ENCODE data around the gene RIPOR2.

Gene RIPOR2

DNA sequence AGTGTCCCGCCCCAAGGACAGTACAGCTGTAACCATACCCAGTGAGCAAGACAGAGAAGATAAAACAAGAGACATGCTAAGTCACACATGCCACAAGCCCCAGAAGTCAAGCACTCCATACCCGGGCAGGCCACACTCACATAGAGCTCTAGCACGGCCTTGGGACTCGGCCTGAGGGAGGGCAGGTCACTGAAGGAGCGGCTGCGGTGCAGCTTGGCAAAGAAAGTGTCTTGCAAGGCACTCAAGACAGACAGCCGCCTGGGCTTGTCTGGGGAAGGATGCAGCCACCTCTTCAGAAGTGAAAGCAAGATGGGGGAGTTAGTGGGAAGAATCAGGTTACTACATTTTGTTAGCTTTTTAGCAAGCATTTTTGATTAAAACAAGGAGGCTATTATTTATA, 88.4 kb downstream of the RIPOR2 start:
- no peak for DNase-seq (ENCODE audit: low read depth in 2 of 2)

DNA sequence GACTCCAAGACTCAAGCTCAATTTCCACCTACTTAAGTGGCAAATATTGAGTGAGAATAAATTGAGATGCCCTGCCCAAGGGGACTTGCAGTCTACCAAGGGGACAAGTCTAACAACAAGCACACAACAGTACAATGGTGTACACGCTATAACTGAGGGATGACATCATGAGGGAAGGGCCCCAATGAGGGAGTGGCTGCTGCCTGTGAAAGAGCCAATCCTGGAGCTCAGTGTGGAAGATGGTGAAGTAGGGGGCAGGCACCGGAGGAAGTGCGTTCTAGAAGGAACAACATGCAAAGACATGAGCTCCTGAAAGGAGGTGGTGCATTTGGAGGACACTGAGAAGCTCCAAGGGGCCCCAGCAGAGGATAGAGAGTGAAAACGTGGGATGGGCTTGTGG, 90.2 kb downstream of the RIPOR2 start:
- no peak for DNase-seq (ENCODE audit: low read depth in 2 of 2)

DNA sequence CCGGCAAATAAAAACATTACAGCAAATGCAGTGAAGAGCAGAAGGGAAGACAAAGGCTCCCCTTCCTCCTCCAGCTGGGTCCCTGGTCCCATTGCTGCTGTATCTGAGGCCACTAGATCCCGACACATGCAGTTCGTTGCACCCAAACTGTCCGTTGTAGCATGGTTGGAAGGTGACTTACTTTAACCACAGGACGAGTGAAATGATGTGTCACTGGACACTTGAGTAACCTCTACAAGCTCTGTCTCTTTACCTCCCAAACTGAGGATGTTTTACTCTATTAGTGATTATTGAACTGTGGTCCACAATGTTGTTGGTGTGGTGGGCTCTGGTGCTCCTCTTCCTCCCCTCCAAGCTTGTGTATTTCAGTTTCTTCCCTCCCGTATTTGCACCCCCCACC, 90.9 kb downstream of the RIPOR2 start:
- no peak for DNase-seq (ENCODE audit: low read depth in 2 of 2)

DNA sequence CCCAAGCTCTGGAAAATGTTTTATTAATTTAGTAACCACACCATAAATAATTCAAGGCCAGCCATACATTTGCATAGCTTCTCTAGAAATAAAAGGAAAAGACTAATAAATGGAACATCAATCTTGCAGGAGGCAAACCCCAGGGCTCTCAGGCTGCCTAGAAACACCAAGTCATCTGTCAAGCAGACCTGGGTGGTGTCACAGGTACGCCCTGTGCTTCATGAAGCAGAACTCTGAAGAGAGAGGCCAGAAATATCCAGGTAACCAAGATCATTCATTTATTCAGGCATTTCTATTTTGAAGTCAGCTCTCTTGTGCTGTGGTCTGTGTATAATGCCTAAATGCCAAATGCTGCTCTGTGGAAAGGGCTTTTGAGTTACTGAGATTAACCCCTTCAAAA, 91.7 kb downstream of the RIPOR2 start:
- no peak for DNase-seq (ENCODE audit: low read depth in 2 of 2)

DNA sequence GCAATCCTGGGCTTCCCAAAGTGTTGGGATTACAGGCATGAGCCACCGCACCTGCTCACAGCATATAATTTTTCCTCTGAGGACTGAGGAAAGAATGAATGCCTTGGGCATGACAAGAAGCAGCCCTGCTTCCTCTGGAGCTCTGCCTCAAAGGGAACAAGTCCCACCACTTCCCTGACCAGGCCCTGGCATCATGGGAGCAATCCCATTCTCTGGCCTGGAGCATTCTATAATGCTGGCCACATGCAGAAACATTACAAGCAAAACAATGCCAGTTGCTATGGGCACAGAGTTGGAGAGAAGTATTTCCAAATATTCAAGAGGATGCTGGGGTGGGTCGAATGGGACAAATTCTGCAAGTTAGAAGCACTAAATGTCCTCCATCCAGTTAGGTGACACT, 95.6 kb downstream of the RIPOR2 start:
- DNase-seq (ENCODE audit: low read depth in 2 of 2), result no peak

DNA sequence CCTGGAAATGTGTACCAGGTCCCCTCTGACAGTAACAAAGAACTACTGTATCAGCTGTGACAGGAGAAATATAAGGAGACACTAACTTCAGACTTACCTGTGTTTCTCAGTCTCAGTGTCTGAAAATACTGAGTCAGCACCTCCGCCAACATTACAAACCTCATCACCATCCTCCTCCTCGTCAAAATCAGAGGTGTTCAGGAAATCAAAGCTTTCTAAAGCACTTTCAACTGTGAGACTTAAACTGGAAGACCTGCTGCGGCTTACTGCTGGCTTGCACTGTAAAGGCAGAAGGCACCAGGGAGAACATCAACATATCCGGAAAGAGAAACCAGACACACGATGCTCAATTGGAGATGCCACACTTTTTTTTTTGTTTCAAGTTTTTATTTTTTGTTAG, 96.8 kb downstream of the RIPOR2 start:
- DNase-seq (ENCODE audit: low read depth in 2 of 2), result no peak

DNA sequence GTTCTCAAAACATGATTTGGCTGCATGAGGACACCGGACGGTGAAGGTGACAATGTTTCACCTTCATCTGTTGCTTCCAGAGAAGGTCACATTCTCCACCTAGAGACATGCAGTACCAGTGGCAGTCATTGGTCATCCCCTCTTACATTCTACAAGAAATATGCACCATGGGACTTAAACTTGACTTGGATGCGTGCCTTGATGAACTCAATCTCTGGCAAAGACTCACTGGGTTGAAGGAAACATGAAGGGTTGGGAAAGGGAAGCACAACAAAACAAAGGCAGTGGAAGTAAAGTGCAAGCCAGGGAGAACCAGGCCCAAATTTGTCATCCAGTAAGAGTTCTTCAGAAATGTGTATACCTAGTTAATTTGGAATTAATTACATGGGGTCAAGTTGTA, 97.7 kb downstream of the RIPOR2 start:
- no peak for DNase-seq (ENCODE audit: low read depth in 2 of 2)

DNA sequence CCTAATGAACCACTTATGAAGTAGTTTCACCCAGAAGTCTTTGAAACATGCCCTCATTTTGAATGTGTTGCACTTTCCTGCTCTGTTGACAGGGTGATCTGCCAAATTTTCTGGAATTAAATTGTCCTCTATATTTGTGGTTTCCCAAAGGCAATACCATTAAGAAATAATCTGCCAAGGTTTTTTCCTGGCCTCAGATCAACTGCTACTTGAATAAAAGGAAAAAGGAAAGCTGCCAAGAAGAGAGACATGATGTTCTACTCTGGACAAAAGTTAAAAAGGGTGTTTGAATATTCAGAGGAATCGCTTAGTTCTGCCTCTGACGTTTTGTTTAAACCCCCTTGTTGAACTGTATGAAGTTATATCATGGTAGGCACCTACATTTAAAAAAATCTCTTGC, 99.7 kb downstream of the RIPOR2 start:
- no peak for DNase-seq (ENCODE audit: low read depth in 2 of 2)

DNA sequence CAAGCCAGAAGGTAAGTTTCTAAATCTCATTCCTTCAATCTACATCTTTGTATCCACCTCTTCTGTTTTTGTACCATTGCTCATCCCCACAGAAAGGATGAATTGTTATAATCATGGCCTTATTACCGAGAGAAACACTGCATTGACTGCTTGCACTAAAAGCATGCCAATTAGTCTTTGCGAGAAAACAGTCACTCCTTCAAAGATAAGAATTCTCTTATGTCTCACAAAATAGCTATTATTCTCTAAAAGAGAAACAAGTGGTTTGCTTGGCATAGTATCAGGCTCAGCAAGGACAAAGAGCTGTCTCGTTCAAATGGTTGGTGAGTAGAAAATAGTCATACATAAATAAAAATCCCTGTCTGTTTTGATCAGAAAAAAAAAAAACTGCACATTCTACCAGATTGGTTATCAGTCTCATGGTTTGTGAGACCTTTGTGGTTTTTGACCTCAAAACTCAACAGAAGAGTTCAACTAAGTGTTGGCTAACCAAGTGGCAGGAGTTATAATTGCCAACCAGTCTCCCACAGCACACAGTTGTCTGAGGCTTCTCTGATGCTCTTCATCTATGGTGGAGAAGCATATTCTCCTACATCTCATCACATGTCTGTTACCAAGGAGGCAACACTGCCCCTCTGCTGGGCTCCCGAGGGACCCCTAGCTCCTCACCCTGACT, 101.9 kb downstream of the RIPOR2 start:
- DNase-seq (ENCODE audit: low read depth in 2 of 2), result no peak

DNA sequence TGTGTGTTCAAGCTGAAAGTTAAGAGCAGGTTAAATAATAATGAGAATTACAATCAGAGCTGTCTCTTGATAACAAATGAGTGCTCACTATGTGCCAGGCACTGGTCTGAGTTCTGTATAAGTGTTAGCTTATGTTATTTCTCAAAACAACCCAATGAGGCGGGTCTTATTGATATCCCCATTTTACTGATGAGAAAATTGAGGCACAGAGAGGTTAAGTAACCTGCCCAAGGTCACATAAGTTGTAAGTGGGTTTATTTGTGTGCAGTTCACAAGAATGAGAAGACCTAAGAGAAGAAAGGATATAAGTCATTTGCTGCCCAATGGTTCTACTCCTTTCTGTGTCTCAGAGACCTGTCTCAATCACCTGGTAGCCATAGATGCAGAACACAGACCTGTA, 103.0 kb downstream of the RIPOR2 start:
- DNase-seq (ENCODE audit: low read depth in 2 of 2), result no peak

DNA sequence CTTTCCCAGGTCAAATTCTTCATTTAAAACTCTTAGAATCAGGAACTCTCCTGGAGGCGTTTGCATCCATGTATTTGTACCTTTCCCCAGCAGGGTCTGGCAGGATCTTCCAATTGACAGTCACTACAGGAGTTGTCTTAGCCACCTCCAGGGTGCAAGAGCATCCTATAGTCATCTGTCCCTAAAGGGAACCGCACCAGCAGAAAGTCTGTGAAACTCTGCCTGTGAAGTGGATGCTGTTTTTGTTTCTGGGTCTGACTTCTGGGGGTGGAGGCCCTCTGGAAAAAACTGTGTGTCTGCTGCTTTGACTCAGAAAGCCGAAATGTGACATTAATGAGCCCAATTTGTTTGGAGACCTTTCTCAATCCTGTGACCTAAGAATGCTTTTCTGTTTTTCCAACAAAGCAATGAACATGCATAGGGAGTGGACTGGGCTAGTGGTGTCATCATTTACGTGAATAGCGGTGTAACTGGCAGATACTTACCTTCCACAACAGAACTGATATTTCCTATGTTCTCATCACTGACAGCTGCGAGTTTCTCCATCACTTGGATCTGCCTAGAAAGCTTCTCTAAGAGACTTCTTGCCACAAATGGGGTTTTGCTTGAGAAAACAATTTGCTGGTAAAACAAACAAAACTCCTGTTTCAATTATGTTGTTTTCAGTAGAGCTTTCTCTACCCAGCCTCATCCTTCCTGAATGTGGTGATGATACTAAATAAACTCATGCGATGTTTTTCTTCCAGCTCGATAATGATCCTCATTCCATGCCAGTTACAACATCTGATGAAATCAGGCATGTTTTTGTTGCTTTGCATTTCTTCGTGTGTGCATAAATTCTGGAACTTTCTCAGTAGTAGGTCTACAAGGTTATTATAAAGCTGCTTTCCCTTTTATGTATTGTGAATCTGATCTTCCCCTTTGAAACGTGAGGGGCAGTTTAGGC, 103.7 kb downstream of the RIPOR2 start:
- no peak for DNase-seq (ENCODE audit: low read depth in 2 of 2)

DNA sequence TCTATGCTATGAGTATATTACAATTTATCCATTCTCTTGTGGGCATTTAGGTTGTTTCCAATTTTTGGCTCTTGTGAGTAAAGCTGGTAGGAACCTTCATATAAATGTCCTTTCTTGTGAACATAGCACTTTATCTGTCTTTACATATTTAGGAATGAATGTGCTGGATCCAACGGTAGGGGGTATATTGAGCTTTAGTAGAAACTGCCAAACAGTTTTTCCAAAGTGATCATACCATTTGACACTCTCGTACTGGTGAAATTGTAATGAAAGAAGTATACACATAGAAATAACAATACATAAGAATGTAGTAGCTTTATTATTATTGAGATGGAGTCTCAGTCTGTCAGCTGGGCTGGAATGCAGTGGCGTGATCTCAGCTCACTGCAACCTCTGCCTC, 106.1 kb downstream of the RIPOR2 start:
- DNase-seq (ENCODE audit: low read depth in 2 of 2), result no peak

DNA sequence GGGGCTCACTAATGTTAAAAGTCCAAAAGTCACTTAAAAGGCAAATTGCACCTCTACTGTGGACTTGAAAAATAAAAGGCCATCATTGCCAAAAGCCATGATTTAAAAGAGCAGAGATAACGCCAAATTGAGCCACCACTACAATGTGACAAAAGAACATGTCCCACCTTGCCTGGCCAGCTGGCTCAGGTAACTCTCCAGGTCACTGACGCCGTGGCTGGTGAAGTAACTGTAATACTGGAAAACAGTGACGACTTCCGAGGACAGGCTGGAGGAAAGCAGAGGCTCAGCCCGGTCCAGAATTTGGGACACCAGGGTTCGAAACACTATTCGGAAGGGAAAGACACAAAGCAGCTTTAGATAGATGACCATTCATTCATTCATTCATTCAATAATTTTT, 107.8 kb downstream of the RIPOR2 start:
- DNase-seq (ENCODE audit: low read depth in 2 of 2), result no peak

DNA sequence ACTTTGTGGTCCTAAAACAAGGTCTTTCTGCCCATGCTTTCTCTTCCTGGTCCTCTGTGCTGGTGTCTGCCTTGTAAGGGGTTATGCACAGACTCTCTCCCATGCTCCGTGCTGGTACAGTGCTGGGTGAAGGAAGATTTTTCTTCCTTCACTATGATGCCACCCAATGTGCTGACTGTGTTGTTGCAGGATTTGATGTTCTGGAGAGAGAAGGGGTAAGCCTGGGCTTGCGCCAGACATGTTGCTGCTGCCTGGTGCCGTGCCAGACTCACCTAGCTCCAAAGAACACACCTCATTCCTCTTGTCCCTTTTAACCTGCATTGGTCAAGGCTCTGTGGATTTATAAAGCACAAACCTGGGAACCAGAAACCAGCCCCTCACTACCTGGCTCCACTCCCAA, 108.6 kb downstream of the RIPOR2 start:
- DNase-seq (ENCODE audit: low read depth in 2 of 2), result no peak

DNA sequence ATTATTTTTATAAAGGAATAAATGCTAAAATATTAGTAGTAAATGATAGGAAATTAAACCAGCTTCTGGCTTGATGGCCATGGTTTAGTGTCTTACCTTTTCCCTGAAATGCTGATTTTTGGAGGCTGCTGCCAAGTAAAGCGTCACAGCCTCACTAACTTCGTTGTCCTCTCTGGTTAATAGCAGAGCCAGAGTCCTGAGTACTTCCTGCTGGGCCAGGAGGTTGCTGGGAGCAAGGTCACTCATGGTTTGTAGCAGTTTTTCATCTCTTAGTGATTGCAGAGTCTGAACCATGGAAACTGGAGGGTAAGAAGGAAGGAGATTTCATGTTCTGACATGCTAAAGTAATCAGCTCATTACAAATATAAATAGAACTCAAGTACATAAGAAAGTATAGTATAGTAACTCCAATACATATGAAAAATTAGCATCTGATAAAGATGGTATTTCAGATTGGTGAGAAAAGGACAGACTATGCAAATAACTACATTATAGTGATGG, 110.6 kb downstream of the RIPOR2 start:
- no peak for DNase-seq (ENCODE audit: low read depth in 2 of 2)

DNA sequence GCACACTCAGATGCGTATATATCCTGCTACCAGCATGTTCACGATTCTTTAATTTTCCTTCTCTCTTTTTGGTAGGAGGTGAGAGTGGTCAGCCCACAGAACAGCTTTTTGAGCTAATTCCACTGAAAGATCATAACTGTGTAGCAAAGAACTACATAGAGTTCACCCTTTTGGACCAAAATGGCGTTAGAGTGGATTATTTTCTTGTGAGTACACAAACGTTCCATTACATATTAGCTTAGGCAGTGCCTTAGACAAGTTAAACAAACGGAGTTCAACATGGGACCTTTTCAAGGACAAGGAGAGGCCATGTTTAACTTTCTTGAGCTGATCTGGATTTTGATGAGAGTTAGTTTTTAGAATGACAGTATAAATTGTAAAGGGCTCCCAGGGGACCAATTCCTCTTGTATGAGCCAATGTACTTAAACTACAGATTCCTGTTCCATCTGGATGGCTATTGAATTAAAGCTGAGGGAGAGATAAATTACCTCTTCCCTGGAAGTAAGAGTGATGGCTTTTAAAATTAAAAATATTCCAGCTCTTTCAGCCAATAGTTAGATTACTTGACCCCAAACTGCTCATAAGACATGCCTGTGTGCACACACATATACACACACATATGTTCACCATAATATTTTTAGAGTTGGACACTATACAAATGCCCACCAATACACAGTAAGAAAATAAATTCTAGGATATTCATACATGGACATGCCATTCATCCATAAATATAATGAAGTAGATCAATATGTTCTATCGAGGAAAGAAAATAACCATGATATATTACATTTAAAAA, 111.4 kb downstream of the RIPOR2 start:
- no peak for DNase-seq (ENCODE audit: low read depth in 2 of 2)

DNA sequence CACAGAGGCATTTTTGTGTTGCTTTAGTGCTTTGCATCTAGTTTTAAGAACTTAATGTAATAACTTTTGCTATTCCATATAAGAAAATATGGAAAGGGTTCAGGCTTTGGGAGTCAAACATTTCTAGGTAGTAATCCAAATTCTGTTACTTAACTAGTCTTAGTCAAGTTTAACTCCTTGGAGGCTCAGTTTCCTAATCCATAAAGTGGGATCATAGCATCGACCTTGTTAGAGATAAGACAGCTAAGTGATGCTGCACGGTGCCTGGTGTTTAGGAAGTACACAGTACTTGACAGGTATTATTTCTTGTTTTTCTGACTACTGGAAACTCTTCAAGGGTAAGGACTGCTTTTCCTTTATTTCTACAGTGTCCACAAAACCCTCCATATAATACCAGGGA, 112.6 kb downstream of the RIPOR2 start:
- no peak for DNase-seq (ENCODE audit: low read depth in 2 of 2)

DNA sequence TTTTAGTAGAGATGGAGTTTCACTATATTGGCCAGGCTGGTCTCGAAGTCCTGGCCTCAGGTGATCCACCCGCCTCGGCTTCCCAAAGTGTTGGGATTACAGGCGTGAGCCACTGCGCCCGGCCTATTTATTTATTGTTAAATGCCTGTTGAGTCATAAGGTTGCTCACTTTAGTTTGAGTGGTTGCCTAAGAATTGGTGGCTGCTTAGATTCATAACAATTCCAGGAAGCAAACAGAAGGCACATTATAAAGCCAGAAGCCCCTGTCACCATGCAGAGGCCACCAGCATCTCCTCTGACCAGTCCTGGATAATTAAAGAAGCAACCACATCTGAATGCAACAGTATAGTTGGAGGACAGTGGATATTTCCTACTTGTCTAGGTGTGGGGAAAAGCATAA, 113.1 kb downstream of the RIPOR2 start:
- DNase-seq (ENCODE audit: low read depth in 2 of 2), result no peak

DNA sequence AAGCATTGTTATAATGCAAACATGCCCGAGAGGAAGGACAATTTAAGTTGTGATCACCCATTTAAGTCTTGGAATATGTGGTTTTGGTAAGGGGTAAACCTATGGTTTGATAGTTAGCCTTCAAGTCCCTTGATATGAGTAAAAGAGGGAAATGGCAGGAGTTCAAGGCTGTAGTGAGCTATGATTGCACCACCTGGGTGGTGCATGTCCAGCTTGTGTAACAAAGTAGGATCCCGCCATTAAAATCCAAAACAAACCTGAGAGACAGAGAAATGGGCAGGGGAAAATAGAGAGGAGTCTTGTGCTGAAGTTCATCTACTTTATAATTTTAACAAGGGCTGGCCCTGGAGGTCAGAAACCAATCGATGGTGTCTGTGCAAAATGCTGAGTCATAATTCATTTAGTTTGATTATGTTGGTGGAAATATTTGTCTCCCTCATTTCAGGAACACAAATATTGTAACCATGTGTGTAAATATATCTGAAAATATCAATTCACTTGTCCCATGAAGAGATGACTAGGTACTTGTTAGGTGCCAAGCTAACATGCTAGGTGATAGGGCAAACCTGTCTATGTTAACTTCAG, 113.8 kb downstream of the RIPOR2 start:
- no peak for DNase-seq (ENCODE audit: low read depth in 2 of 2)

DNA sequence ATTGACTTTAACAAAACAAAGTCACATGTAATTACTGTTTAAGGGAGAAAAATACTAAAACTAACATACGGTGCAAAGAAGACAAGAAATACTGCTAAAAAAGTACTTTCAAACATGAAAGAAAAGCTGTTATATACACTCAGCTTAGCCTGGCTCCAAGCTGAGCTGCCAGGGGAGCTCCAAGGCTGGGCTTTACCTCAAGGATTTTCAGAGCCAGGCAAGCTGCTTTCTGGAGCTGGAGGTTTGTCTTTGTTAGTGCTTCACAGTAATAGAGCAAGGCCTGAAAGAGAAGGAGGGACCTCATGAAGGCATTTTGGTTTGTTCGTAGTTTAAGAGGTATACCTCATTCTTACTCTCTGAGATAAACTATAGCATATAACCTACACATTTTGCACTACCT, 117.4 kb downstream of the RIPOR2 start:
- no peak for DNase-seq (ENCODE audit: low read depth in 2 of 2)

DNA sequence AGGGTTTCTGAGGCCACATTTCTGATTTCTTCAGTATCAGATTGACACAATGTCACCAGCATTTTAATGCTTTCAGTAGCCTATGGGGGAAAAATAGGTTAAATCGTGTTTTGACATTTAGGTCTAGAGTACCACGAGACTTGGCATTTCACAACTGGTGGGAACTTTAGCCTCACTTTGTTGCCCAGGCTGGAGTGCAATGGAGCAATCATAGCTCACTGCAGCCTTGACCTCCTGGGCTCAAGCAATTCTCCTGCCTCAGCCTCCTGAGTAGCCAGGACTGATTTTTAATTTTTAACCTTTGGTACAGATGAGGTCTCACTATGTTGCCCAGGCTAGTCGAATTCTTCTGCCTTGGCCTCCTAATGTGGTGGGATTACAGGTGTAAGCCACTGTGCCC, 126.0 kb downstream of the RIPOR2 start:
- no peak for DNase-seq (ENCODE audit: low read depth in 2 of 2)

DNA sequence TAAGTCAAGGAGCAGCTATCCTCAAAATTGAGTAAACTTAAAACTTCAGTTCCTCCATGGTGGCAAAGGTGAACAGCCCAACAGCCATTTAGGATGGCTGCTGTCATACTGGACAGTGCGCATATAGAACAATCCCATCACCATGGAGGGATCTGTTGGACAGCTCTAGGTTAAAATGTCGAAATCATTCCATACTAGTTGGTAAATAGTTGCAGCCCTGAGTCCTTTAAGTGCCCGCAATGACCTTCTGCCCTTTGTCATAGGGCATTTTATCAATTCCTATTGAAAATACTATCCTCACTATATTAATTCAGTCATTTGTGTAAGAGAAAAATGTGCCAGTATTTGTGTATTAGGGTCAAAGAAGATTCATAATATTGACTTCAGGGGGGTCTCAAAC, 128.2 kb downstream of the RIPOR2 start:
- DNase-seq (ENCODE audit: low read depth in 2 of 2), result no peak

All from stimulated activated CD8-positive, alpha-beta memory T cell treated with anti-CD3 and anti-CD28 coated beads, Interleukin-15, amount 100 ng/mL, for 48 hours (primary cell).